Erythroblast (primary cell): ENCODE measurements around the gene AOAH.
A peak's percentile ranks its signal among the peaks of the same experiment; 100 is the strongest.
"Not testable (repeated sequence)": the region's sequence is repeated elsewhere in the genome, so short reads cannot be mapped to it uniquely, and the experiment has no call there.

ENCODE experiments used
- DNase-seq, 2 experiments: peaks; one replicate each; lab custom pipeline; 2025; lab: John Stamatoyannopoulos, UW
- GATA1 ChIP-seq: IDR thresholded peaks from 2 replicates; pipeline ENCODE4 v1.6.1; 2011; ENCODE audit warnings: low read depth, mild to moderate bottlenecking, control low read depth, low read length, moderate library complexity
- POLR2A ChIP-seq: IDR thresholded peaks from 2 replicates; pipeline ENCODE4 v1.6.1; 2011; ENCODE audit warnings: mild to moderate bottlenecking, low read length

The AOAH gene

DNA sequence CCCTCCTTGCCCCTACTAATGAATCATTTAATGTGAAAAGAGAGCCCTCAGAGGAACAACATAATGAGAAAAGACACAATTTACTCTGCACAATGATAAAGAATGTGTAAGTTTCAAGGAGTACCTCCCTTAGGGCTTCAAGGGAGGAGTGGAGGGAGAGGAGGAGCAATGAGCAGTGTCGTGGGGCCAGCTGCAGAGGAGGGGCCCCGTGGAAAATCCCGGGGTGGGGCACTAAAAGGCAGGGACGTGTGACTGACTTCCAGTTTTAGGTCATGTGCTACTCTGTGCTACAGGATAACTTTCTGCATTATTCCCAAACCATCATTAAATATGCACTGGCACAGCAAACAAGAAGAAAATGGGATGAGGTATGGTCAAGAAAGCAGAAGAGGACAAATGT is 226.5 kb downstream of the AOAH start:
- TF ChIP-seq GATA1 (no peak), POLR2A (no peak)
- DNase-seq, result no peak

DNA sequence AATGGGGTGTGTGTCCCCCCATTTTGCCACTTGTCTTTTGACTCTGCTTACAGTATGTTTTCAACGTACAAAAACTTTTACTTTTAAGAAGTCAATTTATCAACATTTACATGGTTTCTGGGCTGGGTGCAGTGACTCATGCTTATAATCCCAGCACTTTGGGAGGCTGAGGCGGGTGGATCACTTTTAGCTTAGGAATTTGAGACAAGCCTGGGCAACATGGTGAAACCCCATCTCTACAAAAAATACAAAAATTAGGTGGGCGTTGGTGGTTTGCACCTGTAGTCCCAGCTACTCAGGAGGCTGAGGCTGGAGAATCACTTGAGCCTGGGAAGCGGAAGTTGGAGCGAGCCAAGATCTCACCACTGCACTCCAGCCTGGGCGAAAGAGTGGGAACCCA is 227.1 kb downstream of the AOAH start:
- not testable (repeated sequence) for DNase-seq

DNA sequence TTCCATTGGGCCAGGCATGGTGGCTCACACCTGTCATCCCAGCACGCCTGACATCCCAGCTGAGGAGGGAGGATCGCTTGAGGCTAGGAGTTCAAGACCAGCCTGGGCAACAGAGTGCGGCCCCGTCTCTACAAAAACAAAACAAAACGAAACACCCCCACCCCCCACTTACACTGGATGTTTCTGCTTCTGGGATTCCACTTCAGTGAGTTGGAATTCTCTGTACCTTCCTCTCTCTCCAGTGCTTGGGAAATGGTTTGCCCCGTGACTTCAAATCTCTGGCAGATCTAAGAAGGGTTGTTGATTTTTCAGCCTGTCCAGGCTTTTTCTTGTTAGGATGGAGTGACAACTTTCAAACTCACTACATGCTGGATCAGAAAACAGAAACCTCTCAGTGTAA is 227.7 kb downstream of the AOAH start:
- no peak for TF ChIP-seq GATA1
- TF ChIP-seq POLR2A, result no peak
- no peak for DNase-seq

DNA sequence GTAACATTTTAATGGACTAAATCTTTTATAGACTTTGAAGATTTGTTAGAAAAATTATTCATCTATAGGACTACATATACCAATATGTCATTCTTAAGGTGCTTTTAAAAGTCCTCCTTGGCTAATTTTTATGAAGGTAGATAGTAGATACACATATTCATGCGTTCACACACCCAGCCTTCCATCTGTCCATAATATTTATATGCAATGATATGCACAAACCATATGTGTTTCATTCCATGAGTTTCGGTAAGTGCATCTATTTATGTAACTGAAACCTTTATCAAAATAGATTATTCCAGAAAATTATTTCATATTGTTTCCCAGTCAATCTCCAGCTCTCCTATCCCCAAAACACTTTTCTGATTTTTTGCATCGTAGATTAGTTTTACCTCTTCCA is 233.0 kb downstream of the AOAH start:
- TF ChIP-seq POLR2A, result no peak
- TF ChIP-seq GATA1, result no peak
- DNase-seq, result no peak

- no peak for DNase-seq
- TF ChIP-seq POLR2A (no peak), GATA1 (no peak)
Measured at GRCh38 chr7:36490419-36490830, 233.9 kb downstream of the AOAH start.

- not testable (repeated sequence) for DNase-seq
Measured at GRCh38 chr7:36488672-36489071, 235.6 kb downstream of the AOAH start.

GRCh38 chr7:36487756-36488336 is 236.4 kb downstream of the AOAH start:
- DNase-seq, result peak; percentile 35 to 45

GRCh38 chr7:36486336-36486735 is 238.0 kb downstream of the AOAH start:
- TF ChIP-seq GATA1 (no peak), POLR2A (no peak)
- DNase-seq, result no peak

More at GRCh38 chr7:36487756-36488336, 236.4 kb downstream of the AOAH start:
- TF ChIP-seq GATA1, result no peak
- TF ChIP-seq POLR2A, result no peak

DNA sequence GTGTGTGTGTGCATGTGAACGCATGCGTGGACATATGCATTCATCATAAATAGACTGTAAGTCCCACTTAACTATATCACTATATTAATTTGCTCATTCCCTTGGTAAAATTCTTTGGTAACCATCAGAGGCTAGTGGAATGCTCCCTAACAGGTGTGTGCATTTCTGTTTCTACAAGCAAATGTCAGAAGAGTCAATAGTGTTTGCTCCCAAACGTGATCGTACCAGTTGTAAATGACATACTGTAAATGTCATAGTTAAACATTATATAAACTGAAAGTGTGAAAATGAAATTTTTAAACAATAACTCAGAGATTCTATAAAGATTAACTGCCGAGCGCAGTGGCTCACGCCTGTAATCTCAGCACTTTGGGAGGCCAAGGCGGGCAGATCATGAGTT is 240.0 kb downstream of the AOAH start:
- DNase-seq, result no peak
- no peak for TF ChIP-seq POLR2A
- no peak for TF ChIP-seq GATA1

GRCh38 chr7:36483853-36484252 is 240.4 kb downstream of the AOAH start:
- DNase-seq, result not testable (repeated sequence)

GRCh38 chr7:36478745-36479144 is 245.5 kb downstream of the AOAH start:
- DNase-seq, result no peak

DNA sequence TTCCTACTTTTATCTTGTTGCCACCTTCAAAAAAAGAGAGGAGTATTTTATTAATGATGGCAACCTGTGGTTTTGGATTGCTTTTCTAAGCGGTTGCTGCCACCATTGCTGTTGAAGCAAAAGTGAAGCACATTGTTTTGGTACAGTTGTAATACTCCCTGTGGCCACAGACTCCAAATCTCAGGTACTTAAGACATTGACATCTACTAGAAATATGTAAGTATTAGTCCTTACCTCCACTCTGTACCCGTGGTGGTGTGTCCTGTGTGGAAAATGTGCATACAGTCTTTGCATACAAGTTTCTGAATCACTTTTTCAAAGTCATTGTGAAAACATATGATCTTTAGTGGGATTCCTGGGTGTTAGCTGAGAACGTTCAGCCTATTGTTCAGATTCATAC is 248.9 kb downstream of the AOAH start:
- no peak for TF ChIP-seq GATA1
- no peak for TF ChIP-seq POLR2A
- no peak for DNase-seq

More at GRCh38 chr7:36478745-36479144, 245.5 kb downstream of the AOAH start:
- TF ChIP-seq POLR2A, result no peak
- TF ChIP-seq GATA1, result no peak

DNA sequence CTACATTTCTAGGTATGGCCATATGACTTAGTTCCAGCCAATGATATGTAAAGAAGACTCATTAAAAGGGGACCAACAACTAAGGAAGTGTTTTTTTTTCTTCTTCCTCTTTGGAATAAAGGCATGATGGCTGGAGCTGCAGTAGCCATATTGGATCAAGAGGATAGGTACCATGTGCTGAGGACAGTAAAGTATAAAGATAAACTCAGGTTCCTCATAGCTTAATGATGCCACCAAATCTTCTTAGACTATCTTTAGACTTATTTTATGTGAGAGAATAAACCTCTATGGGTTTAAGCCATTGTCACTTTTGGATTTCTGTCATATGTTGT is 249.3 kb downstream of the AOAH start:
- DNase-seq, result no peak
- no peak for TF ChIP-seq GATA1

DNA sequence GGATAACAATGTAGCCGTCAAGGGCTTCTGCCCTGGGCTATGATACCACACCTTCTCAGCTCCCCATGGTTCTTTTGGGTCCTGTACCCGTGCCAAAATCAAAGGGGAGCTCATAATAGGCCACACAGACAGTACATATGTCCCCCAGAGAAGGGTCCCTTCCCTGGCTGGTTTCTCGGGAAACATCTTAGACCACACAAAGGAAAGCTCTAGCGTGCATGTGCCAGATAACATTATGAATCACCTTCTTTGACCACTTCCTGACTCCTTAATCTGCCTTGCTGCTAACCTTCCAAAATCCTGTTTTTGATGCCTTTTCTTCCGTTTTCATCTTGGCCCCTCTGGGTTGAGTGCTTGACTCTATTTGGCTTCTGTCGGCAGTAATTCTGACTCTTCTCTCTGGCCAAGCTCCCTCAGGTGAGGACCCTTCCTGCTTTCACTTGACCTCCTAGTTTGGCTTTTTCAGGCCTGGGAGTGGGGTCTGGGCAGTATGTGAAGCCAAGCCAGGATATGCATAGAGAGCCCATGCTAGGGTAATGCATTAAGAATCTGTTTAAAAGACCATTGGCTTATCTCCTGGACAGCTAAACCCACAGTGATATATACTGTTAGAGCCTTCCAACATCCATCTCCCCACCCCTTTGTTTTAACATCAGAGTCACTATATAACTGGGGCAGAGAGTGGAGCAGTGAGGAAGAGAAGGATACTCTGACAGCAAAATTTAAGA is 249.8 kb downstream of the AOAH start:
- no peak for TF ChIP-seq POLR2A
- no peak for TF ChIP-seq GATA1
- DNase-seq, result no peak
